ENCODE results near the gene TPM1.

The TPM1 gene

GRCh38 chr15:63016234-63016633 lies 26.3 kb upstream of the TPM1 start:
- DNase-seq (ENCODE audit: low read depth): no peak

GRCh38 chr15:63018639-63019038 lies 23.9 kb upstream of the TPM1 start:
- no peak for DNase-seq (ENCODE audit: low read depth)

- DNase-seq (ENCODE audit: low read depth): no peak
Measured at GRCh38 chr15:63019511-63020109, 22.9 kb upstream of the TPM1 start.

GRCh38 chr15:63020128-63020527 lies 22.4 kb upstream of the TPM1 start:
- no peak for DNase-seq (ENCODE audit: low read depth)

GRCh38 chr15:63020759-63021430 lies 21.7 kb upstream of the TPM1 start:
- DNase-seq (ENCODE audit: low read depth): no peak

GRCh38 chr15:63022181-63022580 lies 20.4 kb upstream of the TPM1 start:
- DNase-seq (ENCODE audit: low read depth): no peak

GRCh38 chr15:63022663-63023062 lies 19.9 kb upstream of the TPM1 start:
- no peak for DNase-seq (ENCODE audit: low read depth)

- no peak for DNase-seq (ENCODE audit: low read depth)
Measured at GRCh38 chr15:63023351-63023945, 19.1 kb upstream of the TPM1 start.

- DNase-seq (ENCODE audit: low read depth): no peak
Measured at GRCh38 chr15:63025460-63025859, 17.1 kb upstream of the TPM1 start.

- DNase-seq (ENCODE audit: low read depth): no peak
Measured at GRCh38 chr15:63027646-63028045, 14.9 kb upstream of the TPM1 start.

- DNase-seq (ENCODE audit: low read depth): no peak
Measured at GRCh38 chr15:63028442-63029110, 14.0 kb upstream of the TPM1 start.

- no peak for DNase-seq (ENCODE audit: low read depth)
Measured at GRCh38 chr15:63029676-63030075, 12.9 kb upstream of the TPM1 start.

- no peak for DNase-seq (ENCODE audit: low read depth)
Measured at GRCh38 chr15:63030101-63030551, 12.4 kb upstream of the TPM1 start.

- DNase-seq (ENCODE audit: low read depth): no peak
Measured at GRCh38 chr15:63034578-63034977, 8.0 kb upstream of the TPM1 start.

GRCh38 chr15:63035253-63035652 lies 7.3 kb upstream of the TPM1 start:
- DNase-seq (ENCODE audit: low read depth): no peak

- DNase-seq (ENCODE audit: low read depth): no peak
Measured at GRCh38 chr15:63035977-63036376, 6.6 kb upstream of the TPM1 start.

GRCh38 chr15:63037976-63038720 lies 4.4 kb upstream of the TPM1 start:
- DNase-seq (ENCODE audit: low read depth): no peak

- no peak for DNase-seq (ENCODE audit: low read depth)
Measured at GRCh38 chr15:63038926-63039673, 3.4 kb upstream of the TPM1 start.

- DNase-seq (ENCODE audit: low read depth): no peak
Measured at GRCh38 chr15:63039811-63040210, 2.7 kb upstream of the TPM1 start.

GRCh38 chr15:63040509-63040908 lies 2.0 kb upstream of the TPM1 start:
- no peak for DNase-seq (ENCODE audit: low read depth)

GRCh38 chr15:63040954-63041353 lies 1.6 kb upstream of the TPM1 start:
- DNase-seq (ENCODE audit: low read depth): no peak

Data from stimulated activated CD8-positive, alpha-beta memory T cell treated with anti-CD3 and anti-CD28 coated beads, Interleukin-12 subunit alpha, Interleukin-12 subunit beta, amount 100 ng/mL, for 4 hours (primary cell).